Stimulated activated CD8-positive, alpha-beta memory T cell treated with anti-CD3 and anti-CD28 coated beads, Interleukin-15, amount 100 ng/mL, for 1 hour (primary cell): ENCODE data around the gene KCNH6.

ENCODE experiments used
- DNase-seq: peaks from one replicate; pipeline ENCODE4 v3.0.0-alpha.2; 2020; ENCODE audit warnings: low read depth

Gene KCNH6

DNA sequence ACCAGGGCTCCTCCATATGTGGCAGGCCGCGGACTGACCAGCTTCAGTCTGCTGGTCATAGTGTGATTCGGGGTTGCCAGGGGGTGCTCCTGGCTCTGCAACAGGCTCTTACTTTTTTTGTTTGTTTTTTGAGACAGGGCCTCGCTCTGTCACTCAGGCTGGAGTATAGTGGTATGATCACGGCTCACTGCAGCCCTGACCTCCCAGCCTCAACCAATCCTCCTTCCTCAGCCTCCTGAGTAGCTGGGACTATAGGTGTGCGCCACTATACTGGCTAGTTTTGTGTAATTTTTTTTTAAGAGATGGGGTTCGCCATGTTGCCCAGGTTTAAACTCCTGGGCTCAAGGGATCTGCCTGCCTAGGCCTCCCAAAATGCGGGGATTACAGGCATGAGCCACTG is 11.8 kb upstream of the KCNH6 start:
- DNase-seq: no peak

DNA sequence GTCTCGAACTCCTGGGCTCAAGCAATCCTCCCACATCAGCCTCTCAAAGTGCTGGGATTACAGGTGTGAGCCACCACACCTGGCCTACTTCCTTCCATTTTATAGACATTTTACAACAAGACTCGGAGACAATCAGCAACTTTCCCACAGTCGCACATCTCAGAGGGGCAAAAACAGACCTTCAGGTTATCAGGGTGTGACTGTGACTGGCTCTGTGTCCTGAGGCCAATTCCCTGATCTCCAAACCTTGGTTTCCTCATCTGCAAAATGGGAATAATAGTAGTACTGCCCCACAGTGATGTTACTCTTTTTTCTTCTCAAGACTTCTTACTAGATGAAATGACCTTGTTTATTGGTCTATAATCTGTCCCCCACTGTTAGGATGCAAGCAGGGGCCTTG is 10.8 kb upstream of the KCNH6 start:
- DNase-seq: no peak

DNA sequence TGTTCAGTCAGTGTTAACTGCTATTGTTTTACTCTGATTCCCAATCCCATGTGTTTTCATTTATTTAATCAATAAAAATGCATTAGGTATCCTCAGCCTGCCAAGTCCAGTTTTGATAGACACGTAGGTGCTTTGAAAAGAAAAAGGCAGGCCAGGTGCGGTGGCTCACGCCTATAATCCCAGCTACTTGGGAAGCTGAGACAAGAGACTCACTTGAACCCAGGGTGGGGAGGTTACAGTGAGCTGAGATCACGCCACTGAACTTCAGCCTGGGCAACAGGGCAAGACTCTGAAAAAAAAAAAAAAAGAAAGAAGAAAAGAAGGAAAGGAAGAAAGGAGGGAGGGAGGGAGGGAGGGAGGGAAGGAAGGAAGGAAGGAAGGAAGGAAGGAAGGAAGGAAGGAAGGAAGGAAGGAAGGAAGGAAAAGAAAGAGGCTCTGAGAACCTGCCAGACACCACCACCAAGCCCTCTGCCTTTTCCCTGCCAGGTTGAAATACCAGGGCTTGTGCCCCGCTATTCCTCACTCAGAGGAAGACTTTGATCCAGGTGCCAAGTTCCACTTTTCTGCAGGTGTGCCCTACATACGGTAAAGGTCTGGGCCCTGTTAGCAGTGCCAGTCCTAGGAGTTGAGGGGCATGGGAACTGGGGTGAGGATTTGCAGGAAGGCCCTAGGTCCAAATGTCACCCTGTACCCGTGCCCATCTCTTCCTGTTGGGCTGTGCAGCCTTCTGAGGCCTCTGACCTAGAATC is 10.1 kb upstream of the KCNH6 start:
- DNase-seq: no peak

DNA sequence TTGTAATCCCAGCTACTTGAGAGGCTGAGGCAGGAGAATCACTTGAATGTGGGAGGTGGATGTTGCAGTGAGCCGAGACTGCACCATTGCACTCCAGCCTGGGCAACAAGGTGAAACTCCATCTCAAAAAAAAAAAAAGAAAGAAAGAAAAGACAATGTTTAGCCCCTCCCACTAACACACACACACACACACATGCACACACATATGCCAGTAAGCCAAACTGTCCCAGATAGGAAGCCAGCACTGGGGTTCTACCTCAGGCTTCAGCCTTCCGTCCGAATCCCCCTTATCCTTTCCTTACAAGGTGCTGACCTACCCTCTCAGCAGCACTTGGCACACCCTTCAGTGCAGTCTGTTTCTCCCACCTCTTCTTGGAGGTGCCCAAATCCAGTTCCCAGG is 8.7 kb upstream of the KCNH6 start:
- no peak for DNase-seq

DNA sequence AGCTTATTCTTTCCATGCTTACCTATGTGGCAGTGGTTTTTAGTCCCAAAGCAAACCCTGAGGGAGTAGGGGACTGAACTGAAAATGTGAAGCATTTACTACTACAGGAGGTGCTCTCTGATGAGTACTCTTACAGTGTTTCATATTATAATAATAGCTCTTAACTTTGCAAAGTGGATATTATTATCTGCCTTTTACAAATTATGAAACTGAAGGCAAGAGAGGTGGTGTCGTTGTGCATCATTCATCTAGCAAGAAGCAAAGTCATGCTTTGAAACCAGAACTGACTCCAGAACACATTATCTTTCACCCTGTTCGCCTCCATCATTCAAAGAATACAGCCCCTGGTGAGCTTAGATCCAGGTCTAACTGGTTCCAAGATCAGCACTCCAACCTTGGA is 8.2 kb upstream of the KCNH6 start:
- DNase-seq: no peak

DNA sequence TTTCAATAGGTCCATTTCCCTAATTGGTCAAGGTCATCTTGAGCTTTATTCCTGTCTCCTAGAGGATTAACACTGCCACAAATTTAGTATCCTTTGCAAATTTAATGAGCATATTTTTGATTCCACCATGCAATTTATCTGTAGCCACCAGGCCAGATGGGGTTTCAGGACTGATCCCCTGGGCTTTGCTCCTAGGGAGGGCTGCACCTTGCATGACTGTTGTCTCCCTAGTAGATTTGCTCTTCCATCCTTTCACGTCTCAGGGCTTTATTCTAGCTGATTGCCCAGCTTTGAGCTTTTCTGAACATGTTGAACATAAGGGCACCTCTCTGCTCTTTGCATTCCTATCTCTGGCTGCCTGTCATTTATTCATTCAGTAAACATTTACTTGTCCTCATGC is 7.7 kb upstream of the KCNH6 start:
- no peak for DNase-seq

DNA sequence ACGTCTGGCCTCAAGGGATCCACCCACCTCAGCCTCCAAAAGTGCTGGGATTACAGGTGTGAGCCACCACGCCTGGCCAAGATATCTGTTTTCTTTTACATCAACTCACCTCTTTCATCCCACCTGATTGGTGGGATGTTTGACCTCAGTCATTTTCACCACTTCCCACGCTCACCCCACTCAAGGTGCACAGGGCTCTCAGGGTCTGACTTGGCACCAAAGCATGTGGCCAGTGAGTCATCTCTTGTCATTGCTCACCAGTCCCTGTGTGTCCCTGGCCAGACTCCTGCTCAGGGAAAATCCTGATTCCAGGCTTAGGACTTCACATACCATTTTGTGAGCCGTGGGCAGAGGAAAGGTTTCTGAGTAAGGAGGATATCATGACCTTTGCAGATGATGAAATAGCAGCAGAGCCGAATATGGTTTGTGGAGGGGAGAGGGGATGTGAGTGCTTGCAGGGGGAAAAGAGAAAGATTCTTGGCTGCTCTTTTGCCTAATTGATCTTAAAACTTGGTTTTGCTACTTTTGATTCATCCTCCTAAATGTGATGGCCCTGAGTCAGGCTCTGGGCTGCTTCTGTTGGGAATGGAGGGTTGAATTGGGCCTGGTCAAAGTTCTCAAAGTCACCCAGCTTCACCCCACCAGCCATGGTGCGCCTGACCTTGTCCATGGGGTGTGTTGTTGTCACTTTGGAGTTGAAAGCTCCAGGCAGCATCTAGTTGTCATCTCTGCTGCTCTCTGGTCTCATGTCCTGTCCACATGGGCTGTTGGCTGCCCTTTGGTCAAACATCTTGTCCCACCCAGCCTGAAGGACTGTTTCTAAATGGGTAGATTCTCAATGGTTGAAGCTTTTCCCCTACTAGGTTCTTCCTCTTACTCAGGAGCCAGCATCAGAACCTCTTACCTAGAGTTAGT is 6.0 kb upstream of the KCNH6 start:
- no peak for DNase-seq

DNA sequence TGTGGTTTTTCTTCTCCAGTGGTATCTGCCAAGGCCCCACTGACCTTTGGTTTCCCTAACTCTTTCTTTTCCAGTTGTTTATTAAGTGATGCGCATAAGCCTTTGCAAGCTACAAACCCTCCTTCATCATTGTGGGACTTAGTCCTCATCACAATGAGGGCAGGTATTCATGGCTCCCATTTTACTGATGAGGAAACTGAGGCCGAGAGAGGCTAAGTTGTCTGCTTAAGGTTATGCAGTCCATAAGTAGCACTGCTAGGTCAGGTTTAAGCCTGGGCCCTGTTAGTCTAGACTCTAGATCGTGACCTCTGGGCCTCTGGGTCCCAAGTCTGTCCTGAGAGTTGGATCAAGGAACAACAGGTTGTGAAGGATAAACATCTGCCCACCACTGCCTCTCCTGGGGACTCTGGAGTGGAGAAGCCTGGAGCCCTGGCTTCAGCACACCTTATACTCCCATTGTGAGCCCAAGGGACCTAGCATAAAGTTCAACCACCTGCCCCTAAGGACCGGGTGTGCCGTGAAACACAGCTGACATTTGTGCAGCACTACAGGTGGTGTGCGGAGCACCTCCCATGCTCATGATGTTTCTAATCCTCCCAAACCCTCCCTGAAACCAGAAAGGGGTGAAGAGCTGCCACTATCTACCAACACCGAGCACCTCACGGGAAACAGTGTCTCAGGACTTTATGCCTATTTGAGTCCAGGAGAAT is 5.2 kb upstream of the KCNH6 start:
- DNase-seq: no peak

DNA sequence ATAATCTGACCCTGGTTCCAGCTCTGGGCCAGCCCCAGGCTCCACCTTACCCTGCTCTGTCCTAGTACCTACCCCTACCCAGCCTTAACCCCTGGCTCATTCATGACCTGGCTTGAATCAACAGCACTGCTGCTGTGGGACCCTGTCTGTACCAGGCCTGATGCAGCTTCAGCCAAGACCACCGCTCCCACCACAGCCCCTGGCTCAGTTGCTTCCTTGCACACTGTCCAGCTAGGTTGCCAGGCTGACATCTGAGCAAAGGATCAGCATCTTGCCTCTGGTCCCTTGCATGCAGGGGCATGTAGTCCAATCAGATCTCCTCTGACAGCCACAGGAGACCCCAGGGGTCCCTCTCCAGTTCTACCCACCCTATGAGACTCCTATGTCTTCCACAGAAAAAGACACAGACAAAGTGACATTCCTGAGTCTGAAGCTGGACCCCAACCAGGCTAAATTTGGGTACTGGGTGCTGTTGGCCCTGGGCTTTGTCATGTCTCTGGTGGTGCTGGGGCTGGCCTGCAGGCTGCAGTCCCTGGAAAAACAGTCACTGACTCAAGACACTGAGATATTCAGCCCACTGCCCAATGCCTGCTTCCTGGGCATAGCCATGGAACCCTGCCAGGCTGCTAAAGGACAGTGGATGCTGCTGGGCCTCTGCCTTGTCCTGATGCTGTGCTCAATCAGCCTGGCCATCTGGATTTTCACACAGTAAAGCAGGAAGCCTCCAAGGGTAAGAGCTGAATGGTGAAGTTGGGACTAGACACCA is 3.9 kb upstream of the KCNH6 start:
- no peak for DNase-seq

DNA sequence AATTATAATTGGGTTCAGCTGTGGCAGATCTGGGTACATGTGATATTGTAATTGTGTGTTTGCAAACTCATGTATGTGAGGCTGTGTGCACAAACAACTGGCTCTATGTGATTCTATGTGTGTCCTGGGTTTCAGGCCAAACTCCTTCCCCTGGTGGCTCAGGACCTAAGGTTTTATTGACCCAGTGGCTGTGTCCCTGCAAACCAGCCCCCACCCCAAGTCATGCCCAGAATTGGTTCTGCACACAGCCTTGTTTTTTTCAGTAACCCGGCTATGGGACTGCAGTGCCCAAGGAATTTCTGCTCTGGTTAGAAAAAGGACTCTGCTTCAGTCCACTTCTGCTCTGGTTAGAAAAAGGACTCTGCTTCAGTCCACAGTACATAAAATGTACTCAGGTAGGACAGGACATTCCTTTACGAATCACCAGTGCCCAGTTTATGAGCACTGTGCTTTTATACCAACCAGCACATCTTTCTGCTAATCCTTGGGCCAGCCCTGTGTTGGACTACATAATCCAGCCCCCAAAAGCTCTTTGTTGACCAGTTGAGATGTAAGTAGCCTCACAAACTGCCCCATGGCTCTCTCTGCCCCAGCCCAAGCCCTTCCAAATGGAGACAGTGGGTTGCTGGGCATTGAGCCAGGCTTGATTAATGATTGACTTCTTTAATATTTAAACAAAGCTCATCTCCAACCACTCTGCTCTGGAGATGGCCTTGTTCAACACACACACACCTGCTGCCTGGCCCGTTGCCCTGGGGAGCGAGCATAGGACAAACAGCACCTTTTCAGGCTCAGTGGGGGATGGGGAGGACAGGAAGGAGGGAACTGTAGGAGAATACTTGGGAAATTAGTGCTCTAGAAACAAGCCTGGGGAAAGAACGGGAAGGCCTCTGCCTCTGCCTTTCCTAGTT is 2.9 kb upstream of the KCNH6 start:
- DNase-seq: no peak

DNA sequence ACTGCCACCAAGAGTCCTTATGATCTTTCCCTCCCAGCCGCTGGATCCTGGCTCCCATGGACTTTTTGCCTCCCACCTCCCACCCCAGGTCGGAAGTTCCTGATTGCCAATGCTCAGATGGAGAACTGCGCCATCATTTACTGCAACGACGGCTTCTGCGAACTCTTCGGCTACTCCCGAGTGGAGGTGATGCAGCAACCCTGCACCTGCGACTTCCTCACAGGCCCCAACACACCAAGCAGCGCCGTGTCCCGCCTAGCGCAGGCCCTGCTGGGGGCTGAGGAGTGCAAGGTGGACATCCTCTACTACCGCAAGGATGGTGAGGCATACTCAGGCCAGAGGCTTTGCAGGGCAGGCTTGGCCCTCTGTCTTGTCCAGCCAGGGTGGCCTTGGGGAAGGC is 893 bp downstream of the KCNH6 start:
- DNase-seq: no peak

DNA sequence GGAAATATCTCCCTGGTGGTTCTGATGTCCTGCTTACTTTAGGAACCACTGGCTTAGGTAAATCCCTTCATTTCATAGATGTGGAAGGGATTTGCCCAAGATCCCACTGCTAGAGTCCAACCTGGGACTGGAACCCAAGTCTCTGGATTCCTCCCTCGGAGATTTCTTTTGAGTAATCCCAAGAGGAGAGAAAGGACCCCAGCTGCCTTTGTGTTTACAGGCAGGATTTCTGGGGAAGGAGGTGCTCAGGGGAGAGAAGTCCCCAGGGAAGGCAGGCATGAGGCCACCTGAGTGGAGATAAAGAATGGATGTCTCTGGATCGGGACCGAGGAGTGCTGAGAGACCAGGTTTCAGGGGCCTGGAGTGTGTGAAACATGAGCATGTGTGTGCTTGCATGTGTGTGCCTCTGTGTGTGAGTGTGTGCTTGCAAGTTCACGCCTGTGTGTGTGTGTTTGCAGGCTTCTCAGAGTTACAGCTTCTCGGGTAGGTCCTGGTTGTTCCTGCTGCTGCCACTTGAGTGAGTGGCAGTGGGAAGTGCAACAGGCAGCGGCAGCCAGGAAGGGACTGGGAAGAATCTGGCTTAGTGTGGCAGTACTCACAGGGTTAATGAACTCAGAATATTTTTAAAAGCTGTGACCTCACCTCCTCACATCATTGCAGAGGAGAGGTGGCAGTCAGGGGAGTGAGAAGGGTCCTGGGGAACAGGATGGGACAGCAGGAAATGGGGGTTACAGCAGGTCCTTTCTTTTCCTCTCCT is 2.2 kb downstream of the KCNH6 start:
- no peak for DNase-seq

DNA sequence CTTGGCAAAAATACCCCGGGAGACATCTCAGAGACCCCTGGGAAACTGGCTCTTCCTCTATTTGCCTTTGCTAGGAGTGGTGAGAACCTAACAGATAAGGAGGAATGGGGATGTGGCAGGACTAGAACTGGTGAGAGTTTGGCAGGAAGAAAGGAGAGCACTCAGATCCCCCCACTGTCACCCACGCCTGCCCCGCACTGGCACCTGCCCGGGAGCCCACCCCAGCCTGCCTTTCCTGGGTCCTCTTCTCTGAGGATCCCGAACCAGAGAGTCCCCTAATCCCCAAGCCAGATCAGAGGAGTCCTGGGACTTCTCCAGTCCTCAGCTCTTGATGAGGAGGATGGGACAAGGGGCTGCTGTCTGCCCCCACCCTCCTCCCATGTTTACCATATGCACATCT is 3.7 kb downstream of the KCNH6 start:
- no peak for DNase-seq

DNA sequence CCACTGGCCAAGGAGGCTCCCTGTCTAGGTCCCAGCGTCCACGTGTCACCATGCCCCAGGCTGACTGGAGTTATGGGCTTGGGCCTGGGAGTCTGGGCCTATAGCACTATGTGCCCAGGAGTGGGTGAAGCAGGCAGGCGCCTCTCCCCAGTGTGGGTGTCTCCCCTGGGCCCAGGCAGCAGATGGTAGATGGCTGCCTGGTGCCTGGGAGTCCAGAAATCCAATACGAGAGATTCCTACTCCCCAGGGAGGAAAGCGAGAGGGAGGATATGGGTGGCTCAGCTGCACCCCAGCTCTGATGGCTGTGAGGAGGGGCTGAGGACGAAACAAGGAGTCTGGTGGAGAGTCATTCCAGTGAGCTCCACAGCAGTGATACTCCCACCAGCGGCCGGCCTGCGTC is 5.0 kb downstream of the KCNH6 start:
- DNase-seq: no peak

DNA sequence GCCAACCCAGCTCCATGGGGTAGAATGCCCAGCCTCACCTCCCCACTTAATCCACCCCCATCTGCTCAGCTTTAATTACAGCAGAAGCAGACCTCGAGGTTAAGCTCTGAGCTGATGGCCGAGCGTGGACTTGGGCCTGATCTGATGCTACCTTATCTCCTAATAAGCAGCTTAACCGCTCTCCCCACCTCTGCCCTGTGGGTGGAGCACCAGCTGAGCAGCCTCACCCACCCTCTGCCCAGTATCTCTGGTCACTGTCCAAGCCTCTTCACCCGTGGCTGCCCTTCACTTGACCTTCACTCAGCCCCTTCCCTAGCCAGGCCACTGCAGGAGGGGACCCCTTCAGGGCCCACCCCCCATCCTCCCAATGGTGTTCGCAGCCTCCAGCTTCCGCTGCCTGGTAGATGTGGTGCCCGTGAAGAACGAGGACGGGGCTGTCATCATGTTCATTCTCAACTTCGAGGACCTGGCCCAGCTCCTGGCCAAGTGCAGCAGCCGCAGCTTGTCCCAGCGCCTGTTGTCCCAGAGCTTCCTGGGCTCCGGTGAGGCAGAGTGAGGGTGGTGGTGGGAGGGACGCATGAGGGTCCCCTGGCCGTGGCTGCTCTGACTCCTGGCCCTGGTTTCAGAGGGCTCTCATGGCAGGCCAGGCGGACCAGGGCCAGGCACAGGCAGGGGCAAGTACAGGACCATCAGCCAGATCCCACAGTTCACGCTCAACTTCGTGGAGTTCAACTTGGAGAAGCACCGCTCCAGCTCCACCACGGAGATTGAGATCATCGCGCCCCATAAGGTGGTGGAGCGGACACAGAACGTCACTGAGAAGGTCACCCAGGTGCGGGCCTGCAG is 6.8 kb downstream of the KCNH6 start:
- DNase-seq: no peak

DNA sequence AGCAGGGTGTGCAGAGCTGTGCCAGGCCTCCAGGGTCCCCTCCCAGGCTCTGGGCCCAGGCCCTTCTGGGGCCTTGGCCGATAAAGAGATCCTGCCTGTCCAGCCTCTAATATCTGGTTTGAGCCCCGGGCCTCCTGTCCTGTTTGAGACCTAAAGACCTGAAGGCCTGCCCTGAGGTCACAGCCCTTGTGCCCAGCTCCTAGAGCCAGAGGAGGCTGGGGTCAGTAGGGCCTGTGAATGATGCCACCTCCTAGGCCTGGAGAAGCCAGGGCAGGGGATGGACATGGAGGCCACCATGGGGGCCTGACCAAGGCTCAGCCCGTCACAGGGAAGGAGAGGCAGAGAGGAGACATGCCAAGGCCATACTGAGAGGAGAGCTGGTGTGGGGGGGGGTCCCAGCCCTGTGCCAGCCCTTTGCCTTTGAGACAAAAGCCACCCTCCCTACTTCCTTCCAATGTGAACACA is 7.4 kb downstream of the KCNH6 start:
- no peak for DNase-seq

DNA sequence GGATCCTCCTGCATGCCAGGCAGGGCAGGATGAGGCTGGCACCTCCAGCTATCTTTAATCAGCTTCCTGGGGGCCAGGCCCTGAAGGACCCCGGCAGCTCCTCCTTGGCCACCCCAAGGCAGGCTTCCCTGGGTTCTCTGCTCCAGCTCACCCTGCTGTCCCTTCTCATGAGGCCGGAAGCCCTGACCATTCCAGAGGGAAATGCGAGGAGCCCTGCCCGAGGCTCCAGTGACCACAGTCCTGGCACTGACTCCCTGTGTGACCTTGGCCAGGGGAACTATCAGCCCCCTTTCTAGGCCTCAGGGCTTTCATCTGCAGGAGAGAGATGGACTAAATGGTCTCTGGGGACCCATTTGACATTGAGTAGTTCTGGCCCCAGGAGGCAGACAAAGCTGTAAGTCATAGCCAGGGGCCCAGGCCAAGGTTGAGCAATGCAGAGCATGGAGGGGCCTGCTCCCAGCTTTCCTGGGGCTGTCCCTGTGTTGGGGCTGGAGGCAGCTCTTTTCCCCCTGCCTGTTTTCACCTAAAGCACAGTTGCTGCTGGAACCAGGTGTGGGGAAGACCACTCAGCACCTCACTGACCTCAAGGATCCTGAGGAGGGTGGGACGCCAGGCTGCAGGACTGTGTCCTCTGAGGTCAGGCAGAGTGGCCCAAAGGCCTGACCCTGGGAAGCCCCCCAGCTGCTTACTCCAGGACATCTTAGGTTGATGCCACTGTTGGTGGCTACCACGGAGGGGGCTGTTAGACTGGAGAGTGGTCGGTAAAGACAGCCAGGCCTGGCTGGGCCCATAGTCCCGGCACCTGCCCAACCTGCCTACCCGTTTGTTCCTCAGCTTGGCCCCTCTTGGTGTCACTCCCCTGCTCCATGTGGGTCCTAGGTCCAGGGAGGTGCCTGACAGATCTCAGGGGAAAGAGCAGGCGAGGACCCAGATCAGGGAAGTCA is 8.1 kb downstream of the KCNH6 start:
- no peak for DNase-seq
